Measurements from ENCODE around the gene PRKN. TPM values are rescaled to one million over a fixed set of nuclear protein-coding genes. Genes with fewer than 3 reads are reported as not detected.

The PRKN gene
- total and polyA plus RNA-seq, 5 donors from 2014 or later, result 0.24 to 3.7 (median 2.5) TPM

- Histone ChIP-seq H3K27me3 (ENCODE audit: control insufficient read depth, insufficient read depth, low read length) (peaks cover 5% of the 10 kb centered on the region), H3K4me1 (ENCODE audit: control insufficient read depth, insufficient read depth, low read length, poor library complexity, severe bottlenecking) (no peaks in the 10 kb centered on the region), H3K36me3 (ENCODE audit: control insufficient read depth, insufficient read depth, low read length) (no peaks in the 10 kb centered on the region), H3K27ac (ENCODE audit: insufficient read depth, low read length, poor library complexity, severe bottlenecking) (no peak overlapping the region), H3K4me3 (ENCODE audit: low read depth, low read length) (no peak overlapping the region), H3K9me3 (ENCODE audit: control insufficient read depth in 2 of 2, low read length in 2 of 2) (no peaks in the 10 kb centered on the region)
- H3K9me3 Mint-ChIP-seq, result peaks cover 0 to 3% (median 0%) of the 10 kb centered on the region in 7 donors
- no peak overlapping the region for H3K4me3 Mint-ChIP-seq
- no peaks in the 10 kb centered on the region for H3K27me3 Mint-ChIP-seq
- no peak for ATAC-seq (ENCODE audit: low read depth in 2 of 2)
- DNase-seq, result no peak
- peaks cover 0 to 4% (median 0%) of the 10 kb centered on the region in 4 donors for H3K4me1 Mint-ChIP-seq
- H3K36me3 Mint-ChIP-seq, result no peaks in the 10 kb centered on the region
- no peak overlapping the region for H3K27ac Mint-ChIP-seq
Observed at GRCh38 chr6:161393292-161393691, 1334.3 kb downstream of the PRKN start.

- ATAC-seq (ENCODE audit: low read depth in 2 of 2), result no peak
- Histone ChIP-seq H3K9me3 (ENCODE audit: control insufficient read depth in 2 of 2, low read length in 2 of 2) (no peaks in the 10 kb centered on the region), H3K27ac (ENCODE audit: insufficient read depth, low read length, poor library complexity, severe bottlenecking) (no peak overlapping the region), H3K36me3 (ENCODE audit: control insufficient read depth, insufficient read depth, low read length) (no peaks in the 10 kb centered on the region), H3K4me3 (ENCODE audit: low read depth, low read length) (no peak overlapping the region), H3K4me1 (ENCODE audit: control insufficient read depth, insufficient read depth, low read length, poor library complexity, severe bottlenecking) (no peaks in the 10 kb centered on the region), H3K27me3 (ENCODE audit: control insufficient read depth, insufficient read depth, low read length) (no peaks in the 10 kb centered on the region)
- H3K27me3 Mint-ChIP-seq, result no peaks in the 10 kb centered on the region
- H3K9me3 Mint-ChIP-seq, result peaks cover 0 to 5% (median 0%) of the 10 kb centered on the region in 7 donors
- no peak overlapping the region for H3K27ac Mint-ChIP-seq
- H3K4me3 Mint-ChIP-seq, result no peak overlapping the region
- no peaks in the 10 kb centered on the region for H3K36me3 Mint-ChIP-seq
- H3K4me1 Mint-ChIP-seq, result no peaks in the 10 kb centered on the region
- DNase-seq, result no peak
Observed at GRCh38 chr6:161389756-161390155, 1337.8 kb downstream of the PRKN start.

- no peak overlapping the region for H3K27ac ChIP-seq (ENCODE audit: insufficient read depth, low read length, poor library complexity, severe bottlenecking)
- no peaks in the 10 kb centered on the region for H3K9me3 ChIP-seq (ENCODE audit: control insufficient read depth in 2 of 2, low read length in 2 of 2)
- Mint-ChIP-seq H3K27me3 (peaks cover 4% of the 10 kb centered on the region), H3K4me3 (no peak overlapping the region), H3K27ac (no peak overlapping the region), H3K36me3 (no peaks in the 10 kb centered on the region), H3K4me1 (no peaks in the 10 kb centered on the region), H3K9me3 (peaks cover 0 to 5% (median 0%) of the 10 kb centered on the region in 7 donors)
- no peaks in the 10 kb centered on the region for H3K27me3 ChIP-seq (ENCODE audit: control insufficient read depth, insufficient read depth, low read length)
- H3K4me1 ChIP-seq (ENCODE audit: control insufficient read depth, insufficient read depth, low read length, poor library complexity, severe bottlenecking), result no peaks in the 10 kb centered on the region
- no peak overlapping the region for H3K4me3 ChIP-seq (ENCODE audit: low read depth, low read length)
- DNase-seq (no peak), ATAC-seq (ENCODE audit: low read depth in 2 of 2) (no peak)
- H3K36me3 ChIP-seq (ENCODE audit: control insufficient read depth, insufficient read depth, low read length), result no peaks in the 10 kb centered on the region
Observed at GRCh38 chr6:161383951-161384350, 1343.6 kb downstream of the PRKN start.

GRCh38 chr6:161379834-161380582 is 1347.6 kb downstream of the PRKN start:
- H3K27me3 ChIP-seq (ENCODE audit: control insufficient read depth, insufficient read depth, low read length), result no peaks in the 10 kb centered on the region

GRCh38 chr6:161378115-161378514 is 1349.5 kb downstream of the PRKN start:
- Histone ChIP-seq H3K9me3 (ENCODE audit: control insufficient read depth in 2 of 2, low read length in 2 of 2) (no peaks in the 10 kb centered on the region), H3K4me3 (ENCODE audit: low read depth, low read length) (no peak overlapping the region), H3K27ac (ENCODE audit: insufficient read depth, low read length, poor library complexity, severe bottlenecking) (no peak overlapping the region), H3K4me1 (ENCODE audit: control insufficient read depth, insufficient read depth, low read length, poor library complexity, severe bottlenecking) (no peaks in the 10 kb centered on the region), H3K27me3 (ENCODE audit: control insufficient read depth, insufficient read depth, low read length) (no peaks in the 10 kb centered on the region), H3K36me3 (ENCODE audit: control insufficient read depth, insufficient read depth, low read length) (no peaks in the 10 kb centered on the region)
- peaks cover 4% of the 10 kb centered on the region for H3K27me3 Mint-ChIP-seq
- no peak overlapping the region for H3K27ac Mint-ChIP-seq
- ATAC-seq (ENCODE audit: low read depth in 2 of 2), result no peak
- DNase-seq, result no peak
- no peaks in the 10 kb centered on the region for H3K9me3 Mint-ChIP-seq
- no peaks in the 10 kb centered on the region for H3K4me1 Mint-ChIP-seq
- H3K4me3 Mint-ChIP-seq, result no peak overlapping the region
- no peaks in the 10 kb centered on the region for H3K36me3 Mint-ChIP-seq

More at GRCh38 chr6:161379834-161380582, 1347.6 kb downstream of the PRKN start:
- Histone ChIP-seq H3K4me3 (ENCODE audit: low read depth, low read length) (no peak overlapping the region), H3K9me3 (ENCODE audit: control insufficient read depth in 2 of 2, low read length in 2 of 2) (no peaks in the 10 kb centered on the region), H3K36me3 (ENCODE audit: control insufficient read depth, insufficient read depth, low read length) (no peaks in the 10 kb centered on the region), H3K4me1 (ENCODE audit: control insufficient read depth, insufficient read depth, low read length, poor library complexity, severe bottlenecking) (no peaks in the 10 kb centered on the region), H3K27ac (ENCODE audit: insufficient read depth, low read length, poor library complexity, severe bottlenecking) (no peak overlapping the region)
- no peak overlapping the region for H3K4me3 Mint-ChIP-seq
- no peaks in the 10 kb centered on the region for H3K4me1 Mint-ChIP-seq
- peaks cover 4% of the 10 kb centered on the region for H3K27me3 Mint-ChIP-seq
- H3K9me3 Mint-ChIP-seq, result no peaks in the 10 kb centered on the region
- DNase-seq, result no peak
- ATAC-seq (ENCODE audit: low read depth in 2 of 2), result no peak
- H3K36me3 Mint-ChIP-seq, result no peaks in the 10 kb centered on the region
- H3K27ac Mint-ChIP-seq, result no peak overlapping the region

GRCh38 chr6:161377116-161377515 is 1350.5 kb downstream of the PRKN start:
- Mint-ChIP-seq H3K4me1 (no peaks in the 10 kb centered on the region), H3K9me3 (no peaks in the 10 kb centered on the region), H3K4me3 (no peak overlapping the region), H3K27ac (no peak overlapping the region), H3K27me3 (peaks cover 1% of the 10 kb centered on the region), H3K36me3 (no peaks in the 10 kb centered on the region)
- DNase-seq (no peak), ATAC-seq (ENCODE audit: low read depth in 2 of 2) (no peak)
- no peaks in the 10 kb centered on the region for H3K27me3 ChIP-seq (ENCODE audit: control insufficient read depth, insufficient read depth, low read length)
- H3K9me3 ChIP-seq (ENCODE audit: control insufficient read depth in 2 of 2, low read length in 2 of 2), result no peaks in the 10 kb centered on the region
- H3K4me3 ChIP-seq (ENCODE audit: low read depth, low read length), result no peak overlapping the region
- H3K4me1 ChIP-seq (ENCODE audit: control insufficient read depth, insufficient read depth, low read length, poor library complexity, severe bottlenecking), result no peaks in the 10 kb centered on the region
- no peaks in the 10 kb centered on the region for H3K36me3 ChIP-seq (ENCODE audit: control insufficient read depth, insufficient read depth, low read length)
- H3K27ac ChIP-seq (ENCODE audit: insufficient read depth, low read length, poor library complexity, severe bottlenecking), result no peak overlapping the region

- no peaks in the 10 kb centered on the region for H3K9me3 Mint-ChIP-seq
- ATAC-seq (ENCODE audit: low read depth in 2 of 2), result no peak
- DNase-seq, result no peak
- H3K9me3 ChIP-seq (ENCODE audit: control insufficient read depth in 2 of 2, low read length in 2 of 2), result no peaks in the 10 kb centered on the region
- H3K27ac Mint-ChIP-seq, result no peak overlapping the region
- H3K4me3 ChIP-seq (ENCODE audit: low read depth, low read length), result no peak overlapping the region
- no peak overlapping the region for H3K4me3 Mint-ChIP-seq
- no peaks in the 10 kb centered on the region for H3K27me3 ChIP-seq (ENCODE audit: control insufficient read depth, insufficient read depth, low read length)
- H3K4me1 ChIP-seq (ENCODE audit: control insufficient read depth, insufficient read depth, low read length, poor library complexity, severe bottlenecking), result no peaks in the 10 kb centered on the region
- no peaks in the 10 kb centered on the region for H3K36me3 Mint-ChIP-seq
- no peak overlapping the region for H3K27ac ChIP-seq (ENCODE audit: insufficient read depth, low read length, poor library complexity, severe bottlenecking)
- H3K36me3 ChIP-seq (ENCODE audit: control insufficient read depth, insufficient read depth, low read length), result no peaks in the 10 kb centered on the region
- H3K4me1 Mint-ChIP-seq, result no peaks in the 10 kb centered on the region
- no peaks in the 10 kb centered on the region for H3K27me3 Mint-ChIP-seq
Observed at GRCh38 chr6:161376367-161376766, 1351.2 kb downstream of the PRKN start.
